Ishikawa (cell line): ENCODE measurements around the gene PLA2G6.

Experiments used
- CEBPB ChIP-seq: IDR thresholded peaks from 2 replicates; pipeline ENCODE4 v1.6.1; 2012
- CREB1 ChIP-seq: IDR thresholded peaks from 2 replicates; pipeline ENCODE4 v1.6.1; 2012; ENCODE audit warnings: low read depth
- EGR1 ChIP-seq: IDR thresholded peaks from 2 replicates; pipeline ENCODE4 v1.6.1; 2012
- EP300 ChIP-seq: IDR thresholded peaks from 2 replicates; pipeline ENCODE4 v1.6.1; 2012; ENCODE audit warnings: borderline replicate concordance
- FOXM1 ChIP-seq: IDR thresholded peaks from 2 replicates; pipeline ENCODE4 v1.6.1; 2012; ENCODE audit warnings: low read depth, borderline replicate concordance
- MAX ChIP-seq: IDR thresholded peaks from 2 replicates; pipeline ENCODE4 v1.6.1; 2012
- NFIC ChIP-seq: IDR thresholded peaks from 2 replicates; pipeline ENCODE4 v1.6.1; 2012
- RAD21 ChIP-seq: IDR thresholded peaks from 2 replicates; pipeline ENCODE4 v1.6.1; 2012; ENCODE audit warnings: low read depth
- REST ChIP-seq: IDR thresholded peaks from 2 replicates; pipeline ENCODE4 v1.6.1; 2012; ENCODE audit warnings: low read depth, mild to moderate bottlenecking
- TAF1 ChIP-seq: IDR thresholded peaks from 2 replicates; pipeline ENCODE4 v1.6.1; 2012; ENCODE audit warnings: low read depth, mild to moderate bottlenecking
- TCF12 ChIP-seq: IDR thresholded peaks from 2 replicates; pipeline ENCODE4 v1.6.1; 2012; ENCODE audit warnings: low read depth
- TEAD4 ChIP-seq: IDR thresholded peaks from 2 replicates; pipeline ENCODE4 v1.6.1; 2012
- USF1 ChIP-seq: IDR thresholded peaks from 2 replicates; pipeline ENCODE4 v1.6.1; 2012
- YY1 ChIP-seq: IDR thresholded peaks from 2 replicates; pipeline ENCODE4 v1.6.1; 2012; ENCODE audit warnings: low read depth
- ZBTB7A ChIP-seq: IDR thresholded peaks from 2 replicates; pipeline ENCODE4 v1.6.1; 2012; ENCODE audit warnings: low read depth

The PLA2G6 gene

DNA sequence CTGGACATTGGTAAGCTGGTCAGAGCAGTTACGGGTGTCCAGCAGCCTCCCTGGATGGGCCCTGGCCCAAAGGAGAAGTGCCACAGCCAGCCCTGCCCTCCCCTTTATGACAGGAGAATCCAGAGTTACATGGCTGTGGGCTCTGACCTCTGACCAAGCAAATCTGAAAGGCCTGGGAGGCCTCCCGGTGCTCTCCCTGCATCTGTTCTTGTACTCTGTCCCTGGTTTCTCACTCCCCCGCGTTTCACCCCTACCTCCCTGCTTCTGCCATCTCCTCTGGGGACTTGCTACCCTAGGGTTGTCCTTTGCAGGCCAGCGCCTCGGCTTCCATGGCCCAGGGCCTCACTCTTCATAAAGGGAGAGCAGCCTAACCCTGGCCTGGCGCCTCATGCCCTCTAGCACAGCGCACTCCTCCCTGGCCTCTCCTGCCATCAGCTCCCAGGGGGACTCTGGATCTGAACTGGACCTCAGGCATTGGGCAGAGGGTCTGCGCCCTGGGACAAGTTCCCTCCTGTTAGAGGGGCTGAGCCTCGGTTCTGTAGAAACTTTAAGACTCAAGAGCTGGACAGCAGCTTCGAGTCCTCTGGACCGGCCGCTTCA, 113.8 kb downstream of the PLA2G6 start:
- TF ChIP-seq CREB1 = no peak
- TF ChIP-seq MAX = no peak
- TF ChIP-seq RAD21 = no peak
- TF ChIP-seq FOXM1 = no peak
- no peak for TF ChIP-seq USF1

GRCh38 chr22:38067028-38067415, 114.6 kb downstream of the PLA2G6 start:
- TF ChIP-seq TEAD4 (no peak), USF1 (no peak), EGR1 (no peak), NFIC (no peak), RAD21 (no peak), CREB1 (no peak), YY1 (no peak), EP300 (no peak), MAX (no peak), ZBTB7A (no peak), CEBPB (no peak)

DNA sequence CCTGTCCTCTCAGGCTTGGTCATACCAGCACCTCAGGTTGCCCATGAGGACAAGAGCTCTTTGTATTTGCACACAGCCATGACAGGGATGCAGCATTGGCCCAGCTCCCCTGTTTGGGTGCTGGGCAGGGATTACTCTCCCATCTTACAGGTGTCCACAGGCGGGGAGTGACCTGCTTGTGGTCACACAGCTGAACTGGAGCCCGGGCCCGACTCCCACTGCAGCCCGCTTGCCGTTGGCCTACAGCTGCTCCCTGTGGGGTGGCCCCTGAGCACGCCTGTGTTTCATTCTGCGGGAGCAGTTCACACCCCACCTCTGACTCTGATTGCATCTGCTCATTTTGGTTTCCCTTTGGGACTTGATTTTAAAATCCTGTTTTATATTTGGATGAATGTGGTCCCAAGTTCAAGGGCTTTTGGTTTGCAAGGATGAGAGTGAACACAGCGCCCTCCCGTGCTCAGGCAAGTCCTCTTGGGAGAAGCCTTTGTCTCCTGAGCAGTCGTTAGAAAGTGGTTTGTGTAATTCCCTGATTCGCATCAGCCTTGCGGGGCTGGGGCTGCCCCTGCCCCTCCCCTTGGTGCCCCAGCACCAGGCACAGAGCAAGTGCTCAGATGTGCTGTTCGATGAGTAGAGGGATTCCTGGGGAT, 115.1 kb downstream of the PLA2G6 start:
- TF ChIP-seq EP300 = no peak
- TF ChIP-seq CEBPB = no peak
- TF ChIP-seq NFIC = no peak
- no peak for TF ChIP-seq REST
- no peak for TF ChIP-seq MAX
- no peak for TF ChIP-seq RAD21

DNA sequence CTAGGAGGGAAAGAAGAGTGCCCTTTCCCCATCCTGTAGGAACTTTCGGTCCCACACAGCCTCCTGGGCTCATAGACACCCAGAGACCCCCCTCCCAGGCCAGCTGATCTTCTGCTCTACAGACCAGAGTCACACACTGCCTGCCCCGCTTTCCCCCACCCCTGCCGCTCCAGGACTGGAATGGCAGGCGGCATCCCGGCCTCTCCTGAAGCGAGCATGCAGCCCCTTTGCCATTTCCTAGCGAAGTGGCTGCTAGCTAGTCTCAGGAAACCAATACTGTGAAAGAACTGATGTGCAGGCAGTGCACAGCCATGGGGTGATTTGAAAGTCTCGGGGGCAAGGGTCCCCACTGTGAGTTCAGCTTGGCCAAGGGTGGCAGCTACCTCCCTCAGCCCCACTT, 116.1 kb downstream of the PLA2G6 start:
- no peak for TF ChIP-seq YY1
- no peak for TF ChIP-seq CREB1
- TF ChIP-seq TEAD4 = no peak
- no peak for TF ChIP-seq RAD21
- TF ChIP-seq REST = no peak
- TF ChIP-seq CEBPB = no peak
- TF ChIP-seq TCF12 = no peak
- no peak for TF ChIP-seq MAX
- TF ChIP-seq NFIC = no peak
- no peak for TF ChIP-seq ZBTB7A
- no peak for TF ChIP-seq EP300
- TF ChIP-seq TAF1 = no peak
- TF ChIP-seq FOXM1 = no peak
- no peak for TF ChIP-seq USF1
- no peak for TF ChIP-seq EGR1

- TF ChIP-seq FOXM1 (no peak), USF1 (no peak), RAD21 (no peak), CEBPB (no peak), TAF1 (no peak)
Observed at GRCh38 chr22:38062791-38063190, 118.8 kb downstream of the PLA2G6 start.
